GM18498 (cell line): ENCODE measurements around the gene BCL11A.

ENCODE experiments used
- ATAC-seq: cut with Tn5 transposase; IDR thresholded peaks from one replicate; pipeline ENCODE4 v1.9.1; 2021; ENCODE audit warnings: mild to moderate bottlenecking, moderate library complexity; ENCODE audit not compliant: unreplicated experiment

BCL11A gene

GRCh38 chr2:60412620-60413019, 140.8 kb downstream of the BCL11A start:
- no peak for ATAC-seq

DNA sequence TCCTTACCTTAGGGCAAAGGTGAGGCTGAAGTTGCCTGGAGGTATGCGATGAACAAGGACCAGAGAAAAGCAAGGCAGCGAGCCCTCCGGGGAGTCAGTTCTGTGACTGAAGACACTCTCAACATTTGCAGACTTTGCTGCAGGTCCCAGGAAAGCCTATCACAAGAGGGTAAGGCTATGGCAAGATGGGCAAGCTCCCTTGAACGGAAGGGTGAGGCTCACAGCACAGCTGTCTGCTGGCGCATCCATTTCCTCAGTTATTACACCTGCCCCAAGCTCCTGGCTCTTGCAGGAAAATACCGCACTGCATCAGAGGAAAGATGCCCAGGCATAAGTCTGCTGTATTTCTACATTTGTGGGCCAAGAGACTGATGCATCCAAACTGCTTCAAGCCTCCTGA, 141.4 kb downstream of the BCL11A start:
- ATAC-seq: no peak

- no peak for ATAC-seq
These were observed 142.2 kb downstream of the BCL11A start for GRCh38 chr2:60411295-60411694.

GRCh38 chr2:60410456-60411146, 142.9 kb downstream of the BCL11A start:
- ATAC-seq: no peak

- no peak for ATAC-seq
These were observed 144.0 kb downstream of the BCL11A start for GRCh38 chr2:60409531-60409871.

GRCh38 chr2:60408811-60409530, 144.5 kb downstream of the BCL11A start:
- no peak for ATAC-seq

- no peak for ATAC-seq
These were observed 145.2 kb downstream of the BCL11A start for GRCh38 chr2:60408207-60408606.

DNA sequence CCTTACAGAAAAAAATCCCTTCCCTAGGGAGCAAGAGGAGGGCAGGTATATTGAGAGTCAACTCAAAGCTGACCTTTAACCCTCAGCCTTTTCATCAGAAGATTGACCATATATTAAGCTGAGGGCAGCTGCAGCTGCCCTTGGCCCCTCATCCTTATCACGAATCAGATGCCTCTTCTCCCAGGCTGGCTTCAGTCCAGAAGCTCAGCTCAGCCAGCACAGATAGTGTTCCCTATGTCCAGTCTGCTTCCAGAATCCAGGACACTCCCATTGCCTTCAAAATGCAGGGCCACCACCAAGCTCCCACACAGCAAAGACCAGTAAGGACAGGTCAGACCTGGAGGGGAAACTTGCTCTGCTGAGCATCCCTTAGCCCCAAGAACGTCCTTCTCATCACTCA, 146.1 kb downstream of the BCL11A start:
- ATAC-seq: no peak

GRCh38 chr2:60406192-60406591, 147.3 kb downstream of the BCL11A start:
- no peak for ATAC-seq

- no peak for ATAC-seq
These were observed 148.1 kb downstream of the BCL11A start for GRCh38 chr2:60405271-60405919.
